Activated CD8-positive, alpha-beta memory T cell treated with anti-CD3 and anti-CD28 coated beads for 1 hour (primary cell): ENCODE data around the gene HRH3.

Experiments used
- DNase-seq, 2 donors: peaks; one replicate each; pipeline ENCODE4 v3.0.0-alpha.2; 2020; ENCODE audit warnings: low read depth in 1 of 2; ENCODE audit errors: extremely low read depth in 1 of 2

The HRH3 gene

DNA sequence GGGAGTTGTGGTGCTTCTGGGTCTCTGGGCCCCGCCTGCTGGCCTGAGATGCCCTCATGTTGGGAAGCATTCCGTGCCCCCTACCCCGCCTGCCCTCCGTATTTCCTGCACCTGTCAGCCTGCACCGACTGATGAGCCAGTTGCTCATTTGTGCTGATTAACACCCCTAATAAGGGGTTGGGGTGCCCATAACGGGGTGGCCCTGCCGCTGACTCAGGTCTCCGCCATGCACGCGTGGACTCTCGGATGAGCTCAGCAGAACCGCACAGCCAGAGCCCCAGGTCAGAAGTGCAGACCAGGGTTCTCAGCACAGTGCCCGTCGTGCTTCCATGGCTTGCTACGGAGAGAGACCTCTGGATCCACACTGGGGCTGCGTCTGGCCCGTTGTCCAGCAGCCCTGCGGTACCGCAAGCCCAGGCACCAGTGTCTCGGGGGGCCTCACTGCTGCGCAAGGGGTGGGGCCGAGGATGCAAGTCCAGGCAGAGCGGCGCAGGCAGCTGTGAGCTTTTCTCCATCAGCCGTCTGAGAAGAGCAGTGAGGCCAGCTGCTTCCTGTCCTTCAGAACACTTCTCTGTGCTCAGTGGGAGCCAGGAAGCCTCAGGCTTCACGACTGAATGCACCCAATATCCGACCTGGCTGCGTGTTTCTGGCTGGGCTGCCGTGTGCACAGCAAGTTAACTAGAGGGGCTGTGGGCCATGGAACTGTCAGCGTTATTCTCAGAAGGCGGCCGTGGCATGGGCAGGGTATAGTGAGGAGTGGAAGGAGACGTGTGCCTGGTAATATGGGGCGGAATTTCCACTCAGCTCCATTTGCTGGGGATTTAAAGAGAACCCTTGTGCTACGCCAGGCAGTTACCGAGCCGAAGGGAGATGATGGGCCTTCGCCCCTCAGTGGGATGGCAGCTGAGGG lies 18.6 kb downstream of the HRH3 start:
- no peak for DNase-seq

DNA sequence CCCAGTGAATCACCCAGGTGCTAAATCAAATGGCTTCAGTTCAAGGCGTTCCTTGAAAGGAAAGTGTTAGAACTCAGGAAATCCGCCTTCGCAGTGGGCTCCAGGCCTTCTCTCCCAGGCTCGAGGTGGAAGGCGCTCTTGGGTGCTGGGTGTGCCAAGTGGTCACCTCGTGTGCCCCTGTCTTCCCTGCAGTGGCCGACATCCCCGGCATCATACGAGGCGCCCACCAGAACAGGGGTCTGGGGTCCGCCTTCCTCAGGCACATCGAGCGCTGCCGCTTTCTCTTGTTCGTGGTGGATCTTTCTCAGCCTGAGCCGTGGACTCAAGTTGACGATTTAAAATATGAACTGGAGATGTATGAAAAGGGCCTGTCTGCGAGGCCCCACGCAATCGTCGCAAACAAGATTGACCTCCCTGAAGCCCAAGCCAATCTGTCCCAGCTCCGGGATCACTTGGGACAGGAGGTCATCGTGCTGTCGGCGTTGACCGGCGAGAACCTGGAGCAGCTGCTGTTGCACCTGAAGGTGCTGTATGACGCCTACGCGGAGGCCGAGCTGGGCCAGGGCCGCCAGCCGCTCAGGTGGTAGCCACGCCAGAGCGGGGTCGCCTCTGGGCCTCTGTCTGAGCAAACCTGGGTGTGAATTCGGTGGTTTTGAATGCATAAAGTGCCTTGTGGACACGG lies 19.4 kb downstream of the HRH3 start:
- DNase-seq = no peak

DNA sequence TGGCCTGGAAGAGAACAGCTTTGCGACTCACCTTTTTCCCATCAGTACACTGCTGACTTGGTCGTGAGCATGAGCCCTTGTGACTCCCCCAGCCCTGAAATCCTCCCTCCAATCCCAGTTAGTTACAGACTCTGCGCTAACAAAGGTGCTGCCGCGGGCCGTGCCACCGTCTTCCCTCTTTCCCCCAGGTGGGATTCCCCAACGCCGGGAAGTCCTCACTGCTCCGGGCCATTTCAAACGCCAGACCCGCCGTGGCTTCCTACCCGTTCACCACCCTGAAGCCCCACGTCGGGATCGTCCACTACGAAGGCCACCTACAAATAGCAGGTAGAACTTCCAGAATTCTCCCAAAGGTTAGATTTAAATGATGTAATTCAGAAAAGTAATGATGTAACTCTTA lies 21.1 kb downstream of the HRH3 start:
- no peak for DNase-seq

DNA sequence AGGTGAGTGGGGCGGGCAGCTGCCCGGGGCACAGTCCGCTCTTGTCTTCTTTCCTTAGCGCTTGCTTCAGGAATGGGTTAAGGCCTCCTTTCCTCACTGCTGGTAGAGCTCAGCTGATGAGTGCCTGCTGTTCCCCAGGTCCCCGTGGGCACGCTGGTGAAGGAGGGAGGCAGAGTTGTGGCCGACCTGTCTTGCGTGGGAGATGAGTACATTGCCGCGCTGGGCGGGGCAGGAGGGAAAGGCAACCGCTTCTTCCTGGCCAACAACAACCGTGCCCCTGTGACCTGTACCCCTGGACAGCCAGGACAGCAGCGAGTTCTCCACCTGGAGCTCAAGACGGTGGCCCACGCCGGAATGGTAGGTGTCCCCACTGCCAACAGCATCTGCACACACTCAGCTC lies 21.6 kb downstream of the HRH3 start:
- DNase-seq = no peak

- no peak for DNase-seq
These were observed 22.3 kb downstream of the HRH3 start for GRCh38 chr20:62197801-62198200.

DNA sequence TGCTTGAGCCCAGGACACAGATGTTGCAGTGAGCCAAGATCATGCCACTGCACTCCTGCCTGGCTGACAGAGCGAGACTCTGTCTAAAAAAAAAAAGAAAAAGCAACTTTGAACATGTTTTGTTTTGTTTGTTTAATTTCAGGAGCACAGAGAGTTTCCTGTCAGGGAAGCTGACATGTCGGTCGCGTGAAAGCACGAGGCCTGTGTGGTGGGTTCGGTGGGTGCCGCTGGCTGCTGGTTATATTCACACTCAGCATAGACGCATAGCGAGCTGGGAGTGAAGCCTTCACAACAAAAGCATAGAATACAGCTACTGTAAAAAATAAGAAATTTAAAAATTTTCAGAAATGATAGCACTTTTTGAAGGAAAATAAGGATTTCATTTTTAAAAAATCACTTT lies 22.8 kb downstream of the HRH3 start:
- DNase-seq = no peak

DNA sequence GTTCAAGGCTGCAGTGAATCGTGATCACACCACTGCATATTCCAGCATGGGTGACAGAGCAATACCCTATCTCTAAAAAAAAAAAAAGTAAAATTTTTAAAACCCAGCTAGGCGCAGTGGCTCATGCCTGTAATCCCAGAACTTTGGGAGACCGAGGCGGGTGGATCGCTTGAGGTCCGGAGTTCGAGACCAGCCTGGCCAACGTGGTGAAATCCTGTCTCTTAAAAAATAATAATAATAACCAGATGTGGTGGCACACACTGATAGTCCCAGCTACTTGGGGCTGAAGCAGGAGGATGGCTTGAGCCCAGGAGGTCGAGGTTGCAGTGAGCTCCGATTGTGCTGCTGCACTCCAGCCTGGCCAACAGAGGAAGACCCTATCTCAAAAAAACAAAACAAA lies 23.8 kb downstream of the HRH3 start:
- no peak for DNase-seq

DNA sequence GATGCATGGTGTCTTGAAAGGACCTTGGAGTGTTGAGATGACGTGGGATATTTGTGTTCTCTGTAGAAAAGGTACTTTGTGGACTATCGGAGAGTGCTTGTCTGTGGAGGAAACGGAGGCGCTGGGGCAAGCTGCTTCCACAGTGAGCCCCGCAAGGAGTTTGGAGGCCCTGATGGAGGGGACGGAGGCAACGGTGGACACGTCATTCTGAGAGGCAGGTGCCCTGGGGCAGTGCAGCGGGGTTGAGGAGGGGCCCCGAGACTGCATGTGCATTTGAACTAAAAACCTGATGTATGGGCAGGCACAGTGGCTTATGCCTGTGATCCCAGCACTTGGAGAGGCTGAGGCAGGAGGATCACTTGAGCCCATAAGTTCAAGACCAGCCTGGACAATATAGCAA lies 24.3 kb downstream of the HRH3 start:
- no peak for DNase-seq

DNA sequence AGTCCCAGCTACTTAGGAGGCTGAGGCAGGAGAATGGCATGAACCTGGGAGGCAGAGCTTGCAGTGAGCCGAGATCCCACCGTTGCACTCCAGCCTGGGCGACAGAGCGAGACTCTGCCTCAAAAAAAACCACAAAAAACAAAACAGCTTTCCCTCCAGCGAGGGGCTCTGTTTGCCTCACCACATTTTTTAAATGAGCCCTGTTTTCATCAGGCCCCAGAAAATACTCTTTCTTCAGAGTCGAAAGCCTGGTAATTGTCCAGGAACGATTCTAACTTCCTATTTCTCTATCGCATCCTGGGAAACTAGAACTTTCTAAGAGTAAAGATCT lies 25.0 kb downstream of the HRH3 start:
- DNase-seq = no peak

DNA sequence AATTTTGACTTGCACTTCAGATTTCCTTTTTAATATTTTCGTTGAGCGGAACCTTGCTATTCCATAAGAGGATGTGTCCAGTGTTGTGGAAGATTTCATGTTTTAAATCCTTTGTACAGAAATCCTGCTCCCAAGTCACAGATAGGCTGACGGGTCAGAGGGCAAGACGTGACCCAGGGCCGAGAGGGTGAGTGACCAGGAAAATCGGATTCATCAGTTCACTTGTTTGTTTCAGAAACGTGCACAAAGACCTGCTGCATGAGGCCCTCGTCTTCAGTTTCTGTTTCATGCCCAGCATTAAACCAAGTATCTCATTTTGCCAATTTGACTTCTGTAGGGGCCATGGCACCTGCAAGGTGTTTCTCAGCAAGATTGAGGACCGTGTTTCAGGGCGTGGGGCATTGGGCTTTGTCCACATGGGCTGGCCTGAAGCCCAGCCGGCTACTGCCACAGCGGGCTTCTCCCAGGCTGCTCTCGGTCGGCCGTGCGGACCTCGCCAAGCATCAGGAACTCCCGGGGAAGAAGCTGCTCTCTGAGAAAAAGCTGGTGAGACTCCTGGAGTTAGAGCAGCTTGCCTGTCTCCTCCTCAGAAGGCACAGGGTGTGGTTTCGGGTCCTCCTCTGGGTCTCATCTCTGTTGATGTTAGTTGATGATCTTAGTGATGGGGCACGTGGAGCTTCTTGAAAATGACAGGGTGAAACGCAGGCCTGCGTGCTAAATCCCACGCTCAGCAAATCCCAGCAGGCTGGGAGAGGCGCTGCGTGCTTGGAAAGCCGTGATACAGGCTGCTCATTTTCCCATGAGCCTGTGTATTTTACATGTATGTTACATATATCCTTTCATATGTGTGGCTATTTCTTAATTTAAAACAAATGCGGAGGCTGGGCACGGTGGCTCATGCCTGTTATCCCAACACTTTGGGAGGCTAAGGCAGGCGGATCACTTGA lies 26.7 kb downstream of the HRH3 start:
- DNase-seq = no peak

GRCh38 chr20:62192635-62193034 lies 27.4 kb downstream of the HRH3 start:
- no peak for DNase-seq

DNA sequence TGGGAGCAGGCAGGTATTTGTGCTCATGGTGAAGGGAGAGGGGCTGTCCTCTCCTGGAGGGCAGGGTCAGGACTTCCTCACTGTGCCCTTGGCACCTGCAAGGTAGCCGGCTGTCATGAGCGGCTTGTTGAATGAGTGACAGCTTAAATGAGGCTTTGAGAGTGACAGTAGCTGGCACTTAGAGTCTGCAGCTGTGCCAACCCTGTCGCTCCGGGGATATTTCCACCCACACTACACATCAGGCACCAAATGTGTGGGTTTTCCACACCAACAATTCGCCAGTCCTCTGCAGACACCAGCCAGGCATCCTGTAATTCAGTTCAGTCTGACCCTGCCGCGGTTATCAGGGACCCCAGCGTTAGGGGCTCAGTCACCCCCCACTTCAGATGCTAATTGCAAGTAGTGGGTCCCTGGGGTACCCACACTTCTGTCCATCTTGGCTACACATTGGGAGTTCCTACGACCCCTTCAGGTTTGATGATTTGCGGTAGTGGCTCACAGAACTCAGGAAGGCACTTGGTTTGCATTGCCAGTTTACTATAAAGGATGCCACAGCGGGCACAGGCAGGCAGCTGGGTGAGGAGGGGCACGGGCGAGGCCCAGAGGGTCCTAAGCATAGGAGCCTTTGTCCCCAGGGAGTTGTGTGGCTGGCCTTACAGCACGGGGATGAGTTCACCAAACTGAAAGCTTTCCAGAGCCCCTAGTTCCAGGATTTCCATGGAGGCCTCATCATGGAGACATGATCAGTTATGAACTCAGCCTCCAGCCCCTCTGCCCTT lies 28.1 kb downstream of the HRH3 start:
- DNase-seq = no peak

GRCh38 chr20:62190639-62191411 lies 29.3 kb downstream of the HRH3 start:
- DNase-seq = no peak

DNA sequence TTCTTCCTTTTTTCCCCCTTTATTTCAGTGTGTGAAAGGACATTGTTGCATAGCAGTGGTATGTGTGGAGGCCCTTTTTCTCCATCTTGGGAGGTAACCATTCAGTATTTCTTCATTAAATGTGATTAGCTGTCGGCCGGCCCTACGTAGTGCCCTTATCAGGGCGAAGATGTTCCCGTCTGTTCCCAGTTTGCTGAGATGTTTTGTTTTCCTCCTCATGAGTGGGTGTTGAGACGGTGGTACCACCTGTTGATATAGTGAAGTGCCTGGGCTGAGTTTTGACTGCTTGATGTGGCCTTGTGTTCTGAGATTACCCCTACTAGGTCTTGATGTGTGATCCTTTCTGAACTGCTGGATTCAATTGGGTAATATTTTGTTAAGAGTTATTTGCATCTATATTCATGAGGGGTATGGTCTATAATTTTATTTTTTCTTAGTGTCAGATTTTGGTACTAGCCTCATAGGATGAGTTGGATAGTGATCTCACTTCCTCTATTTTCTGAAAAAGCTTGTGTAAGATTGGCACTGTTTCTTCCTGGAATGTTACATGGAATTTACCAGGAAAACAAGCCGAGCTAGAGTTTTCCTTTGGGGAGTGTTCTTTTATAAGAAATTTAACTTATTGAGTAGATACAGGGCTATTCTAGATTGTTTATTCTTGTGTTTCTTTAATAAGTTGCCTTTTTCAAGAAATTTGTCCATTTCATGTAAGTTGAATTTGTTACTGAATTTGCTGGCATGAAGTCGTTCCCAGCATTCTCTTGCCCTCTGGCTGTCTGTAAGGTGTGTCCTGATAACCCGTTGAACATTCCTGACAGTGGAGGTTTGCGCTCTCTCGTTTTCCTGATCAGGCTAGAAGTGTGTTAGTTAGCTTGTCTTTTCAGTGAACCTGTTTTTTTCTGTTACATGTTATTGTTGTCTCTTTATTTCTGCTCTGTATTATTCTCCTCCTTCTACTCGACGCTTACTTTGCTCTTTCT lies 32.9 kb downstream of the HRH3 start:
- DNase-seq = no peak

DNA sequence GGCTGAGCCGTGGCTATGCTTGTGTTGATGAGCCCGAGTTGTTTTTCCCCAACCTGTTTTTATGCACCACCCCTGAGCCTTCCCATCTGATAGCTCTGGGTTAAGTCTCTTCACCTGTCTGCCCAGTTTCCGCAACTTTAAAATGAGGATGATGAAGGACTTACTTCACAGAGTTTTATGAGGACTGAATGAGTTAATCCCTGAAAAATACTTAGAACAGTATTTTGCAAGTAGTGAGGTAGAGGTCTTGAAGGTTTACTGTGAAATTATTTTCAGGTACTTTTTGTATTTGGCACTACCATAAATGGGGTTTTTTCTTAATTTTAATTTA lies 34.0 kb downstream of the HRH3 start:
- DNase-seq = no peak

DNA sequence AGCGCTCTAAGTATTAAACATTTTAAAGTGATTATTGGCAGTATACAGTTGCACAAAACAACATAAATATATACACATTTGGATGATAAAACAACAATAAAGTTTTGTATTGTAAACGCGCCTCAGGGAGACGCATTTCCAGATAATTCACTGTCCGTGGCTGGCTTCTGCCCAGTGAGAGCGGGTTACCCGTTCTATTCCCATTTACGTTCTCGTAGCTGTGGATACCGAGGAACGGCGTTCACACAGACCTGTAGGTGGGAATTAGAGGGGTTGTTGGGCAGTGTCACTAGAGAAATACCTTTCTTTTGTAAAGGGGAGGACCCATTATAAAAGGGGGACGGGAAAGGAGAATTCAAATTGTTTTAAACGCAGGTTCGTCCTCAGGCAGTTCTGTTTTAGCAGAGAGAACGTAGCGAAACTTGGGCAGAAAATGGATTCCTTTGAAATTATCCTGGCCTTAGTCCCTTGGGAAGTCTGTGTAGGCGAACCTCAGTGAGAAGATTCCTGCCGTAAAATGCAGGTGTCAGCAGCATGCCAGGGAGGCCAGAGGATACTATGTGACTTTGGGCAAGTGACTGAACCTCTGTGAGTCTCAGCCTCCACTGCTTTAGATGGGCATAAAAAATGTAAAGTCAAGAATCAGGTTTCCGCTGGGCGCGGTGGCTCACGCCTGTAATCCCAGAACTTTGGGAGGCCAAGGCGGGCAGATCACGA lies 36.5 kb downstream of the HRH3 start:
- no peak for DNase-seq

- DNase-seq = peak; percentile 87 to 92
These were observed 37.3 kb downstream of the HRH3 start, which contains the start of gene MTG2 for GRCh38 chr20:62182469-62183425. Gene MTG2 (plus strand): TSS chr20:62183028. CDS start chr20:62193421, 10,393 bp downstream.
